Eye (tissue), 1 donor: ENCODE measurements around the gene C20orf202.

Experiments used
- DNase-seq: peaks from one replicate; pipeline ENCODE4 v3.0.0-alpha.2; 2015

The C20orf202 gene

DNA sequence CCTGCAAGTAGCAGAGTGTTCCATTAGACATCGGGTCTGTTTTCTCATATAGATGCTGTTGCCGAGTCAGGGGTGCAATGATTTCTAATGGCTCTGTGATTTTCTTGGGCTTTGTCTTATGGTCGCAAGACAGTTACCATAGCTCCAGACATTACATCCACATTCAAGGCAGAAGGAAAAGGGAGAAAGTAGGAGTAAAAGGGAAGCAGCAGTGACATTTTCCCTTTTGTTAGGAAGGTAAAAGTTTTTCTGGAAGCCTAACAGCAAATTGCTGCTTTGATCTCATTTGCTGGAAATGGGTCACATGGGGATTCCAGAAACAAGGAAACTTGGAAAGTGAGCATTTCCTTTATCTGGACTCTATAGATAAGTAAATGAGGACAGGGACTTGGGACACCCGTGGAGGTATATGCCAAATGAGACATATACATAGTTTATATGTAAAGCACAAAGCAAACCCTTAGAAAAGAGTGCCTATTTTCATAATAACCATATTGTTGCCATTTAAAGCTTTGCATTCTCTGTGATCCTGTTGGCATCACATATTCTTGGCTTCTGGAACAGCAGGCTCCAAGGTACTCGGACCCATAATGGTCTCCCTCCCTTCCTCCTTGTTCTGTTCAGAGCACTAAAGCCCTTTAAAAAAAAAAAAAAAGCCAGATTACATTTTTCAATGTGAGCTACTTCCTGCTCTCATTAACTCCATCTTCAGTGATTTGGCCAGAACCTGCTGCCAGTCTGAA lies at the start of gene C20orf202:
C20orf202 (plus strand) TSS at position 693 of the 743 bp plus-strand sequence. CDS start 132 bp downstream, outside the sequence.
- DNase-seq = no peak

GRCh38 chr20:1154226-1154625 lies 49.0 kb upstream of the C20orf202 start:
- no peak for DNase-seq

GRCh38 chr20:1154691-1155090 lies 48.6 kb upstream of the C20orf202 start:
- DNase-seq = no peak

DNA sequence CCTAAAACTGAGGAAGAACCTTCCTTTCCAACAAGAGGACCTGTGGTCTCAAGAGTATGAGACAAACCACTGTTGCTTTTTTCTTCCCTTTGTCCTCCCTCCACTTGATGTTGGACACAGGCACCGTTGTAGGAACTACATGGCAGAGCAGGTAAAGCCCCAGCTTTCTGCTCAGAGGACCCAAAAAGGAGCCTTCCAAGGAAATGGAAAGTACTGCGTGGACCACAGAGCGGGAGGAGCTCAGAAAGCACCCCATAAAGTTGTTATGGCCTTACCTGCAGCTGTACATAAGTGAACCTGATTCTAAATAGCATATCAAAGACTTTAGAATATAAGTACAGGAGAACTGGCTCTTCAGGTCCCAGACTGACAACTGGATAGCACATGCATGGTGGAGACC lies 47.9 kb upstream of the C20orf202 start:
- DNase-seq = no peak

- DNase-seq = no peak
Measured at GRCh38 chr20:1160496-1160895, 42.8 kb upstream of the C20orf202 start.

DNA sequence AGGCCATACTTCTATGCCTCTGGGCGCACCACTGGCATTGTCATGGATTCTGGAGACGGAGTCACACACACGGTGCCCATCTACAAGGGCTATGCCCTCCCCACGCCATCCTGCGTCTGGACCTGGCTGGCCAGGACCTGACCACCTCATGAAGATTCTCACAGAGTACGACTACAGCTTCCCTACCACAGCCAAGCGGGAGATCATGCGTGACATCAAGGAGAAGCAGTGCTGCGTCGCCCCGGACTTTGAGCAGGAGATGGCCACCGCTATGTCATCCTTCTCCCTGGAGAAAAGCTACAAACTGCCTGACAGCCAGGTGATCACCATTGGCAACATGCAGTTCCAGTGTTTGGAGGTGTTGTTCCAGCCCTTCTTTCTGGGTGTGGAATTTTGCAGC lies 42.3 kb upstream of the C20orf202 start:
- DNase-seq = no peak

GRCh38 chr20:1163105-1163504 lies 40.1 kb upstream of the C20orf202 start:
- no peak for DNase-seq

DNA sequence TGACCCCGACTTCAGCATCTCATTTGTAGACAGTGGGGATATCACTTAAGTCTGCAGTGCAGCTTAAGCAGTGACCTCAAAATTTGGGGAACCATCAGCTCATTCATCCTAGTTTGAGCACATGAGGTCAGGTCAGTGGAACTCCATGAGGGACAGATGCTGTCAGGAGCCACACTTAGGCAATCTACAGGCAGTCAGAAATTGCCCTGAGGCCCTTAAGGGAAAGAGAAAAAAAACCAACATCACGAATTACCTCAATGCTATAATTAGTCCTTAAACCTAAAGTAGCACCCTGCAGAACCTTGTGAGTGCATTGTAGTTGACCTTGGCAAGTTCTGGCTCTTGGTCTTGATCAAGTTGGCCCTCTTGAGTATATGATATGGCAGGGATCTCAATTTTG lies 39.6 kb upstream of the C20orf202 start:
- DNase-seq = no peak

DNA sequence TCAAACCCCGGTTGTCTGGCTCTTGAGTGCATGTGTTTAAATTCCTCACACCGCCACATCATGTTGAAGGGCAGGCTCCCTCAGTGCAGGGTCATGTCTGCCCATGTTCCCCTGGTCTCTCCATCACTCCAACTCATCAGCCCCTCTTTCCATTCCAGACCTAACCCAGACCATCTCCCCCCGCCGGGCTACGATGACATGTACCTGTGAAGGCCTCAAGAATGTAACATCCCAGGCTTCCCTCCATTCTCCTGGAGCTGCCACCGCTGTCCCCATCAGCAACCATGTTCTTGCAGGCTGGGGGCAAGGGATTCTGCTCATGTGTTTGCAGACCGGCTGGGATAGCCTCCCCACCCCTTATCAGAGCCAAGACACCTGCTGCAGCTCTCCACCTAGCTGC lies 38.4 kb upstream of the C20orf202 start:
- no peak for DNase-seq

DNA sequence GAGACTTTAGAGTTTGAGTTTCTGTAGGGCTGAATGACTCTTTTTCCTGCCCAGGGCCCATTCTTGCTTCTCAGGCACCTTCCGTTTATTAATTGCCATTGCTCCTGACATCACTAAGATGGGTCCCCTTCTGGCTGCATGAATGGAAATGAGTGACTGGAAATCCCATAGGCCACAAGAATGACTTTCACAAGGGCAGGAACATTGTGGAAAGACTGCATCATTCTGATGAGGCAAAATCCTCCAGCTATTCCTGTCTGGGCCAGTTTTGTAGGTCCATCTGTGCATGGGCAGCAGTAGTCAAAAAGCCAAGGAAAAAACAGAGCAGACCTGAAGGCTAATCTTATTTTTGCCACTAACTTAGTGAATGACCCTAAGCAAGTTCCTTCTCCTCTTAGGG lies 37.7 kb upstream of the C20orf202 start:
- DNase-seq = no peak

GRCh38 chr20:1165941-1166340 lies 37.3 kb upstream of the C20orf202 start:
- DNase-seq = no peak

GRCh38 chr20:1166948-1167720 lies 36.1 kb upstream of the C20orf202 start:
- no peak for DNase-seq

GRCh38 chr20:1169224-1169623 lies 34.0 kb upstream of the C20orf202 start:
- no peak for DNase-seq

DNA sequence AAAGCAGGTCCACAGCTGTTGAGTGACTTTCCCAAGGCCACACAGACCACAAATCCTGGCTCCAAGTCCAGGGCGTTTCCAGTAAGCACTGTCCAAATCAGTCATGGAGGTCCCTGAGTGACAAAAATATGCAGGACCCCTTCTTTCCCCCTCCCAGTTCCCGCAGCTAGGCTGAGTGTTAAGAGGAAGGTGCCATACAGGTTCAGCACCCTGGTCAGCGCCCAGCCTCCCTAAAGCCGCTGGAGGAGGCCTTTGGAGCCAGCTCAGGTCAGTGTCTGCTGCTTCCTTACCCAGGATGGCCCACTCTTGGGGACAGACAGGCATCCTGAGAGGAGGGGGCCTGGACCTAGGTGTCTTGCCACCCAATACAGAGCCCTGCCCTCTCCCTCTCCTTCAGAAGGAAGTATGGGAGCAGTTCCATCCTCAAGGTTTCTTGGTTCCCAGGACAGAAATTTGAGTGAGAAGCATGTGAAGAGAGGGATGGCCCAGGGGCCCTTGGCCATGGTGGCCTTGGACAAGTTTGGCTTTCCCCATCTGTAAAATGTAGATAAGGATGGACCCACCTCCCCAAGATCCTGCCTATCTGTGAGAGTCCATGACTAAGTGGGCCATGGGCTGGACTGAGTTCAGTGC lies 31.7 kb upstream of the C20orf202 start:
- peak; percentile 71 for DNase-seq

DNA sequence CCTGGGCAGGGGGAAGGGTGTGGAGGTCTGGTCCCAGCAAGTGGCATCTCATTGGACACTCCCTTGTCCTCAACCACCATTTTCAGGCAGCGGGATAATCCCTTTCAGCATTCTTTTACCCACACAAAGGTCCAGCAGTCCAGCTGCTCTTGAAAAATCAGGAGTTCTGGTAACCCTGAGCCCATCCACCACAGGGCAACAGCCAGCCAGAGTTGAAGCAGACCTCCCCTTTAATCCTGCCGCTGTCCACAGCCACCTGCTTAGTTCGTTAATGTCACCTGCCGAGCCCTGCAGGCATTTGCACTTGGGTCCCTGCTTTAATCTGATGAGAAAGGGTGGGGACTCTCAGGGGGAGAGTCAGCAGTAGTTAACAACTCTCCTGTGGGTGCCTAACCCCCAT lies 29.6 kb upstream of the C20orf202 start:
- DNase-seq = no peak

DNA sequence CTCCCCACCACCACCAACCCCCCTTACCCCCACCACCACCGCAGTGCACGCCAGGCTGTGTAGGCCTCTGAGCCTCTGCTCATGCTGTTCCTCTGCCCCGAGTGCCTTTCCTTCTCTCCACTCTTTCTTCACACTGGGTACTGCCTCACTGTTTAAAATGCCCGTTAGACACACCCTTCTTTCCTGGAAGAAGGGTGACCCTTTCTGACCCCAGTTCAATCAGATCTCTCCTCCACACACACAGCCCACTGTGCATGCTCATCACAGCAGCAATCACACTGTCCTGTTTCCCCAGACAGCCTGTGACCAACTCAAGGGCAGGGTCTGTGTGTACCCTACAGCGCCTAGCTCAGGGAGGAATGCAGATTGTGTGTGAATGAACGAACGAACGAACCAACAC lies 28.5 kb upstream of the C20orf202 start:
- no peak for DNase-seq

DNA sequence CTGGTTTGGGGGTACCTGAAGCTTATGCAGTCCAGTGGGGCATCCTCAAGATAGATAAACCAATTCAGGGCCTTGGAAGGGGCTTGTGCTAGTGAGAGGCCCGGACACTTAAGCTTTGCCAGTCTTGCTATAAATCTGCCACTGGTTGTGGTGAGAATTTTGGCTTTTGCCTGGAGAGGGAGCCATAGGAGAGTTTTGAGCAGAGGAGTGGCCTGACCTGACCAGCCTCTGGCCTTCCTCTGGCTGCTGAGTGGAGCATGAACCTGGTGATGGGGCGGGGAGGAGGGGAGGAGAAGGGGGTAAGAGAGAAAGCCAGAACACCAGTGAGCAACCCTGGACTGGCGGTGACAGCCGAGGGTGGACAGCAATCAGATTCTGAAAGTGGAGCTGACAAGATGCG lies 25.6 kb upstream of the C20orf202 start:
- no peak for DNase-seq

- no peak for DNase-seq
Measured at GRCh38 chr20:1178103-1178502, 25.2 kb upstream of the C20orf202 start.

DNA sequence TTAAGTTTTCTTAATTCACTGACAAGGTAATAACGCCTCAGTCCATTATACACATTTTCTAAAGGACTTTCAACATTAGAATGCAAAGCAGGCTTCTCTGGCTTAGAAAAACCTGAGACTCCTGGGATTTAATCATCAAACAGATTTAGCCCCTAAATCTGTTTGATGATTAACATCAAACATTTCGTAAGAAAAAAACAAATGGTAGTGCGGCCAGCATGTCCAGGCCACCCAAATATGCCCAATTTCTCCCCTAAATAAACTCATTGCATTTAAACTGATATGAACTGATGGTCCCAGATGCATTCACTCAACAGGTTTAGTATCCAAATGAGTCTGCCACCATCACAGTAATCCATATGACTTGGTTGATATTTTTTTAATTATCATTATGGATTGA lies 24.6 kb upstream of the C20orf202 start:
- DNase-seq = no peak

- no peak for DNase-seq
Measured at GRCh38 chr20:1180949-1181348, 22.3 kb upstream of the C20orf202 start.

GRCh38 chr20:1182106-1182505 lies 21.1 kb upstream of the C20orf202 start:
- DNase-seq = no peak

DNA sequence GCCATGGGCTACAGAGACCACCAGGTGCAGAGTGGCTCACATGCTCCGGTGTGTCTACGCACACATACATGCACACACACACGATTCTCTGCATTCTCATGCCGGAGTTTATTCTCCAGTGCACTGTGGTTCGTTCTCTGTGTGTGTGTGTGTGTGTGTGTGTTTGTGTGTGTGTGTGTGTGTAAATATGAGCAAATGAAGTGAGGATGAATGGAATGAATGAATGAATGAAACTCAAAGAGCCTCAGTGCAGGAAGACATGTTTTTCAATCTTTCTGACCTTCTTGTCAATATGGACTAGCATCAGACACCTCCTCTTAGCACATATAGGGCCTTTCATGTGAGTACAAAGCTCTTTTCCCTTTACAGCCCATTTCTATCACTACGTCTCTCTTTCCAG lies 20.1 kb upstream of the C20orf202 start:
- no peak for DNase-seq

- DNase-seq = no peak
Measured at GRCh38 chr20:1184260-1184637, 19.0 kb upstream of the C20orf202 start.
